Inferior parietal cortex (tissue), 1 donor: ENCODE measurements around the gene ONECUT2.
"Not testable (repeated sequence)": the region's sequence is repeated elsewhere in the genome, so short reads cannot be mapped to it uniquely, and the experiment has no call there.

Experiments used
- DNase-seq: peaks from one replicate; pipeline ENCODE4 v3.0.0-alpha.2; 2016; ENCODE audit errors: extremely low spot score

ONECUT2 gene

GRCh38 chr18:57434536-57435494 lies at the start of gene ONECUT2:
ONECUT2 (plus strand) TSS chr18:57435374; CDS start chr18:57435717, 343 bp downstream.
- DNase-seq, result peak; percentile 69

DNA sequence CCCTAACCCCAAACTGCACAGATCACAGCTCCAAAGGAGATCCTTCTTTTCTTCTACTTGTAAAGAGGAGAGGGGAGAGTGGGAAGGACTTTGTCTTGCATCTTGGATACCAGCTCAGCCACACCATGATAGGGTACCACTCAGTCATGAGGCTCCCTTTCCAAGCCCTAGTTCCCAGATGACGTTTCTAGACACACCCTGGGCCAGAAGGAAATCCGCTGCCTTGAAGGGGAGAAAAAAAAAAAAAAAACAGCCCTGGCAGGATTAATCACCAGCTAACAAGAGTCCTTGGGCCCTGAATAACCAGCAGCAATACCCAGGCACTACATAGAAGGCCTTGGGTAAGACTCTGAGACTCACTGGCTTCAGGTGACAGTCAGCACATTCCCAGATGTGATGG lies 45.9 kb upstream of the ONECUT2 start:
- no peak for DNase-seq

- DNase-seq, result no peak
These were observed 45.1 kb upstream of the ONECUT2 start for GRCh38 chr18:57390044-57390443.

- not testable (repeated sequence) for DNase-seq
These were observed 40.4 kb upstream of the ONECUT2 start for GRCh38 chr18:57394749-57395148.

DNA sequence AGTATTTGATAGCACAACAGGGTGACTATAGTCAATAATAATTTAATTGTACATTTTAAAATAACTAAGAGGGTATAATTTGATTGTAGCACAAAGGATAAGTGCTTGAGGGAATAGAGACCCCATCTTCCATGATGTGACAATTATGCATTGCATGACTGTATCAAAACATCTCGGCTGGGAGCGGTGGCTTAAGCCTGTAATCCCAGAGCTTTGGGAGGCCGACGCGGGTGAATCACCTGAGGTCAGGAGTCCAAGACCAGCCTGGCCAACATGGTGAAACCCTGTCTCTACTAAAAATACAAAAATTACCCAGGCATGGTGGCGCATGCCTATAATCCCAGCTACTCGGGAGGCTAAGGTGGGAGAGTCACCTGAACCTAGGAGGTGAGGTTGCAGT lies 38.3 kb upstream of the ONECUT2 start:
- not testable (repeated sequence) for DNase-seq

- DNase-seq, result no peak
These were observed 37.6 kb upstream of the ONECUT2 start for GRCh38 chr18:57397440-57398132.

- no peak for DNase-seq
These were observed 30.8 kb upstream of the ONECUT2 start for GRCh38 chr18:57404345-57404744.

GRCh38 chr18:57409650-57410049 lies 25.5 kb upstream of the ONECUT2 start:
- DNase-seq, result no peak

DNA sequence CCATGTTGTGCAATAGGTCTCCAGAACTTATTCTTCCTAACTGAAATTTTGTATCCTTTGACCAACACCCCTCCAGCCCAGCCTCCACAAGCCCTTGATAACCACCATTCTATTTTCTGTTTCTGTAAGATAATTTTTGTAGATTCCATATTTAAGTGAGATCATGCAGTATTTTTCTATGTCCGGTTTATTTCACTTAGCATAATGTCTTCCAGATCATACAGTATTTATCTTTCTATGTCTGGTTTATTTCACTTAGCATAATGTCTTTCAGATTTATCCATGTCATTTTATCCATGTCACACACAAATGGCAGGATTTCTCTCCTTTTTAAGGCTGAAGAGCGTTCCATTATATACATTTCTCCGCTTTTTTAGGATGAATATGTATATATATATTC lies 24.4 kb upstream of the ONECUT2 start:
- DNase-seq, result no peak

GRCh38 chr18:57416542-57416941 lies 18.6 kb upstream of the ONECUT2 start:
- DNase-seq, result no peak

- no peak for DNase-seq
These were observed 12.8 kb upstream of the ONECUT2 start for GRCh38 chr18:57422313-57422872.

DNA sequence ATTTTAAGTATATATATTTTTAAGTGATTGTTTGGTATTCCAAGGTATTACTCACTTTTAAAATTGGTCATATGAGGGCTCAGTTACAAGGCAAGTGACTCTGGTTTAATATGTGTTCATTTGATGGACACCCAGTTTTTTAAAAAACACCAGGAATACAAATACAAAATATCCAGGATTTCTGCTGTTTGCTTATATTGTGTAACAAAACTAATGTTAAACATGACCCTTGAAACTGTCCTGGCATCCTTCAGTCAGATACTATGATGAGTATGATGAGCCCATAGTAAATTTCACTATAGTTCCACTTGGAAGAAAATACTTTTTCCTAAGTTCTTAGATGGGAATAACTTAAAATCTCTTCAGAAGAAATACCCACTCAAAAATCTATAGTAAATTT lies 11.4 kb upstream of the ONECUT2 start:
- DNase-seq, result no peak

DNA sequence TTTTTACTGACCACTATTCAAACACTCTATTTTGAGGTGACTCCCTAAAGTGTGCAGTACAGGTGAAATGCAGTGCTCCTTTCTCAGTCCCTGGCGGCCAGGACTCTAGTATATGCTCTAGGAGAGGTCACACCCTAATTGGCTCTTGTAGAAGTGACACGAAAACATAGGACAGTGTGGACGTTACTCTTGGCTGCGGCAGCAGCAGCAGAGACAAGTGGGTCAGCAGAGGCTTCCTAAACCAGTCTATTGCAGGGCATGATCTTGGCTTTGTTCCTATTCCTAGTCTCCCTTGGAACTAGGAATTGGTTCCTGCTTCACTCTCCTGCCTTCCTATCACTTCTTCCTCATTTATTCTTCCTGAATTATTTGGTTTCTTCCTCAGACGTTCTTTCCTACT lies 10.1 kb upstream of the ONECUT2 start:
- no peak for DNase-seq

DNA sequence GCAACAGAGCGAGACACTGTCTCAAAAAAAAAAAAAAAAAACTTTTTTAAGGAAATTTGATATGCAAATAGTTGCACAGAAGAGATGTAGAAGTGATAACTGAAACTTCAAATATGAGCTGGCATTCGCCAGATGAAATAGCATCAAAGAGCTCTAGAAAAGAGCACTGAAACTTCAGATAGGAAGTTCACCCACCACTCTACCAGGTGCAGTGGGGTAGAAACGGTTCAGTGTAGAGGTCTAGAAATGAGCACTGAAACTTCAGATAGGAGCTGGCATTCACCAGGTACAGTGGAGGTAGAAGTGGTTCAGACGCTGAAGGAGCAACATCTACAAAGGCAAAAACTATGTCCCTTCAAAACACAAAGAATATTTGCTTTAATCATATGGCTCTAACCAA lies 9.0 kb upstream of the ONECUT2 start:
- no peak for DNase-seq

- DNase-seq, result no peak
These were observed 7.6 kb upstream of the ONECUT2 start for GRCh38 chr18:57427429-57428201.

DNA sequence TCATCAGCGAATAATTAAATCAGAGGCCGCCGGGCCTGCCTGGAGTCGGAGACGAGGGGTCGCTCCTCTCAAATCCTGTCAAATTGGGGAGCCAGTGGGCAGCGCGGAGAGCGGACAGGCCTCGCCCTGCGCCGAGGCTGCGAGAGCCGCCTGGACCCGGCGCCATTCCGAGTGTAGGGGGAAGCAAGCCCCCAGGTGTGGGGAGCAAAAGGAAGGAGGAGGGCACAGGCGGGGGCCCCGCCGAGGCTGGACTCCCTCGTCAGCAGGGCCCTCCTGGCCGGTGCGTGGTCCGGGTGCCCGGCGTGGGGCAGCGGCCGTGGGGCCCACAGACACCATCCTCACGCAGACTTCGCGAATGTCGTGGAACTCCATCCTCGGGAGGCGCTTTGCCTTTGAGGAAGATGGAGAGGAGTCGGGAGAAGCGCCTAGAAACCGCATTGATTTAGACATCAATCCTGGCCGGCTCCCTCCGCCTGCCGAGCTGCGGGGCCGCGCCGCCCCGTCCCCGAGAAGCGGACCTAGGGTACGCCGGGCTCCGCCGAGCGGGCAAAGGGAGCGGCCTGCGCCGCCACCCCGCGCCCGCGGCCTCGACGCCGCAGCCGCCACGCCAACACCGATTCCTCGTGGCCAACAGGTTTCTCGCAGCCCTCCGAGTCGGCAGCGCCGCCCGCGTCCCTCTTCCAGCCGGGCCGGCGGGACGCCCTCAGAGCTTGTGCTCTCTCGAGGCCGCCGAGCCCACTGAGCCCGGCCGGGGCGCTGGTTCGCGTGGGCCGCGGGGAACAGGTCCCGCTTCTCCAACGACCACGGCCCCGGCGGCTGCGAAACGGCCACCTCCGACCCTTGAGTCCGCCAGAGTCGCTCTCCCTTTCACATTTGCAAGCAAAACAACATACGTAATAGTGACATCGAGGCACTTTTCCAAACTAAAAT lies 6.7 kb upstream of the ONECUT2 start:
- no peak for DNase-seq

DNA sequence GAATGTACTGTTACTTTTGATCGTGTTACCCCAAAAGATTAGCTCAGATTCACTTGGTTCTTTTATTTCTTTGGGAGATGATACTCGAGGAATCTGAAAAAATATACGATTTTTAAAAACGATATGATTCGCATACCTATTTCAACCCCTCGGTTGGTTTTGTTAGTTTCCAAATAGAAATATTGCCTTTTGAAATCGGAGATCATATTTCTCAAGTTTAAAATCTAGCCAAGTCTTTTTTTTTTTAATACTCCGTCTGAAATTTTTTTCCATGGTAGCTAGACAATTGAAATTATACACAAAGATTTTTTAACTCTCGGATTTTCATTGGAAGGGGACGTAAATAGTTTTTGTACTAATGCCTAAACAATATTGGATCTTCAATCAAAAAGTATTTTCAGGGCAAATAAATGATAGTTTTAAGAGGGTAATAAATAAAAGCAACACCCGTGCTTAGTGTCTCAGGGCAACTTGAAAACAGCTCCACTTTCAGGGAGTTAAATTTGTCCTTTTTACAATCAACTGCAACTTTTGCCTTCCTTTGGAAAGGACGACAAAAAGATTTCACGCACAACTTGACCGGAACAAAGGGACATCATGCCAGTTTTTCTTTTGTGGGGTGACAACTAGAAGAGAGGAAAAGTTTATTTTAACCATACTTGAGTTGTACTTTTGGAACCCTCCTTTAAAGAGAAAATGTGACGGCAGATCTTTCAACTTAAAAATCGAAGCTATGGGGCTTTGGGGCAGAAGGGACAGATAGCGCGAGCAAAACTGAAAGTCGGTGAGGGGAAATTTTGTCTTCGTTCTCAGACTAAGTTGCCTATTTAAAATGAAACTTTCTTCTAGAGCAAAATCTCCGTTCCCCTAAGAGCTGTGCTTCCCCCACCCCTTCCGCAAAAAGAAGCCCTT lies 5.8 kb upstream of the ONECUT2 start:
- no peak for DNase-seq

DNA sequence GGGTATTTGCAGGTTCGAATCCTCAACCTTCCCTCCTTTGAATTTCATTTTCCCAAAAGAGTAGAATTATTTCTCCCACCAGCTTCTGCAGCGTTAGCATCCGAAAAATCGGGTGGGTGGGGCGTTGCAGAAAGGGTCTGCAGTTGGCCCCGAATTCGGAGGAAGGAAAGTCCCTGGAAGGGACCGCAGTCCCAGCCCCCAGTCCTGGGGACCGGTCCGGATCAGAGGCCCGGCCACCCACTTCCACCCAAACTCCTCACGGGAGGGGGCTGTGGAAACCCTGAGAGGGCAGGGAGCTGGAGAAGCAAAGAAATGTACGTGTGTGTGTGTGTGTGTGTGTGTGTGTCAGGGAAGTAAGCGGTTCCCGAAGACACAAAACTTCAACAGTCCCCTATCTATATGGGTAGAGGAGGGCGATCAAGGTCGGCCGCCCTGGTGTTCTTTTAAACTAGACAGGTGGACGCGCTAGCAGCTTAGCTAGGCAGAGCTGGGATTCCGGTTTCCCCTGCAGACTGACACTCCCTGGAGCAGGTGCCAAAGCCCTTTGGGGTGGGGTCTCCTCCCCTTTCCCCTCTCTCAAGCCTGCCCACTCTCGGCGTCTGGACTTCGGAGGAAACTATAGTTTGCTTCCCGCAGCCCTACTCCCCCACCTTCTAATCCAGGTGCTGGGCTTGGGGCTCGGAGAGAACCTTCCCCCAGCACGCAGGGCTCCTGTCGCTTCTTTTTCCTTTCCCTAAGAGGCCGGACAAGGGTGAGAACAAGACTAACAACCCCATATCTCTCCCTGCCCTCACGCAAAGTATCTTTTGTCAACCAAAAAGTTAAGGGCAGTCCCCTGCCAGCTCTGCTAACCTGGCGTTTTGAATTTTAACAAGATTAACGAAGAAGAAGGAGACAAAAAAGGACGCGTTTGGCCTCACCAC lies 4.8 kb upstream of the ONECUT2 start:
- no peak for DNase-seq

DNA sequence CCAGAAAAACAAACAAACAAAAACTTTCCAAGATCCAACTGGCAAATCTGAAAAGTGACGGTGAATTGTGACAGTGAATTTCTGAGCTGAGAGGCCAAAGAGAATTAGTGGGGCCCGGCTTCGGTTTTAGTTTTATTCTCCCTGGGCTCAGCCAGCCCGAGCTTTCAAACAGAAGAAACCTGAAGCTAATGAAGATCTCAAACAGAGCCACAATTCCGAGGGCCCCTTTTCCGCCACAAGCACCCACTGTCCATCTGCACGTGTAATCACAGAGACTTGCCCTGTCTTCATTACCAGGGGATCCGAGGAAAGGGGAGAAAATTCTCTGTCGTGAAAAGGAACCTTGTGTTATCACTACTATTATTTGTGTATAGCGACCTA lies 4.2 kb upstream of the ONECUT2 start:
- DNase-seq, result no peak
